Kidney epithelial cell (primary cell): ENCODE results near the gene PEX7. TPM values are rescaled to one million over a fixed set of nuclear protein-coding genes. Genes with fewer than 3 reads are reported as not detected.

ENCODE experiments used
- DNase-seq: peaks from one replicate; pipeline ENCODE4 v3.0.0-alpha.2; 2010; ENCODE audit warnings: low read depth
- H3K27me3 ChIP-seq: 2 replicates; pipeline ENCODE4 v1.6.0; 2011; ENCODE audit warnings: low read length; ENCODE audit not compliant: control insufficient read depth, insufficient read depth
- H3K36me3 ChIP-seq: 2 replicates; pipeline ENCODE4 v1.5.1; 2011; ENCODE audit warnings: low read length; ENCODE audit not compliant: control insufficient read depth, insufficient read depth
- H3K4me3 ChIP-seq: 2 replicates; pipeline ENCODE4 v1.5.1; 2011; ENCODE audit warnings: low read depth, mild to moderate bottlenecking, control low read depth, low read length
- total RNA-seq: library from RNA; depleted of rRNA; stranded (reverse); fragments of >200 nt; gene quantifications from 2 replicates; pipeline ENCODE4 v1.2.3, GENCODE V29; 2015
- TF ChIP-seq, protein P1 (sequence below): IDR thresholded peaks from 2 replicates; pipeline ENCODE4 v1.5.1; 2011; ENCODE audit warnings: mild to moderate bottlenecking, moderate library complexity, low read length, control low read depth, inconsistent platforms; ENCODE audit not compliant: insufficient read depth, poor library complexity, severe bottlenecking

Gene PEX7
- total RNA-seq, 1 donor from 2014 or later: 17.8 TPM

DNA sequence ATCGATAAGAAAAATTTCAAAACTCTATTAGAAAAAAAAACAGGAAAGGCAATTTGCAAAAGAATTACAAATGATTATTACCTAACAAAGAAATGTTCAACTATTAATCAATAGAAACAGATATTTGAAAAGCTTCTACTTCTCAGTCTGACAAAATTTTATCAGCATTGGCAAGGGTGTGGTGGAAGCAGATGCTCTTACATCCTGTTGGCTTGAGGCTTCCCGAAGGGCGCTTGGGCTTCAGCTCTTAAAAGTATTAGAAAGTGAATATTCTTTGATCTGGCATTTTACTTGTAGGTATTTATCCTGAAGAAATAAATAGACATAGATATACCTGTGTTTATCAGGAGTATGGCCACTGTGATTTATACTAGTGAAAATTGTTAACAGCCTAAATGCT lies 138.4 kb downstream of the PEX7 start:
- H3K36me3 ChIP-seq: no peaks in the 10 kb centered on the region
- no peaks in the 10 kb centered on the region for H3K27me3 ChIP-seq
- no peak for DNase-seq
- no peak overlapping the region for H3K4me3 ChIP-seq
- TF ChIP-seq, protein P1, sequence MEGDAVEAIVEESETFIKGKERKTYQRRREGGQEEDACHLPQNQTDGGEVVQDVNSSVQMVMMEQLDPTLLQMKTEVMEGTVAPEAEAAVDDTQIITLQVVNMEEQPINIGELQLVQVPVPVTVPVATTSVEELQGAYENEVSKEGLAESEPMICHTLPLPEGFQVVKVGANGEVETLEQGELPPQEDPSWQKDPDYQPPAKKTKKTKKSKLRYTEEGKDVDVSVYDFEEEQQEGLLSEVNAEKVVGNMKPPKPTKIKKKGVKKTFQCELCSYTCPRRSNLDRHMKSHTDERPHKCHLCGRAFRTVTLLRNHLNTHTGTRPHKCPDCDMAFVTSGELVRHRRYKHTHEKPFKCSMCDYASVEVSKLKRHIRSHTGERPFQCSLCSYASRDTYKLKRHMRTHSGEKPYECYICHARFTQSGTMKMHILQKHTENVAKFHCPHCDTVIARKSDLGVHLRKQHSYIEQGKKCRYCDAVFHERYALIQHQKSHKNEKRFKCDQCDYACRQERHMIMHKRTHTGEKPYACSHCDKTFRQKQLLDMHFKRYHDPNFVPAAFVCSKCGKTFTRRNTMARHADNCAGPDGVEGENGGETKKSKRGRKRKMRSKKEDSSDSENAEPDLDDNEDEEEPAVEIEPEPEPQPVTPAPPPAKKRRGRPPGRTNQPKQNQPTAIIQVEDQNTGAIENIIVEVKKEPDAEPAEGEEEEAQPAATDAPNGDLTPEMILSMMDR: no peak

GRCh38 chr6:136961848-136962247 lies 139.5 kb downstream of the PEX7 start:
- DNase-seq: no peak
- no peaks in the 10 kb centered on the region for H3K27me3 ChIP-seq
- TF ChIP-seq, protein P1: no peak

DNA sequence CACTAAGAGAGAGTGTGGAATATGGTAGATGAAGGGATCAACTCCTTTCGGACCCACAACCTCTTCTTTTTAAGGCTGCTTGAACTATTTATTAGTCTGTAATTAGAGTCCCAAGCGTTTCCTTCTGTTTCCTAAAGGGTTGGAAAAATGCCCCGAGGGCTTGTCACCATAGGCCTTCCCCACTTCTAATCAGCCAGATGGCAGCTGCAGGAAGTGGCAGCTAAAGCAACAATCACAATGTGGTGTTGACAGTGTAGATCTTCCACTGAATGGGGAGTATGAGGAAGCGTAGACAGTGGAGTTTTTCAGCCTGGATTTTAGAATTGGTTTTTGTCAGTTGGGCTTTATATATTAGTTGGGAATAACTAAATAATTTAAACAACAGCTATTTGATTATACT lies 140.3 kb downstream of the PEX7 start:
- no peaks in the 10 kb centered on the region for H3K27me3 ChIP-seq
- DNase-seq: no peak
- H3K4me3 ChIP-seq: no peak overlapping the region

More at GRCh38 chr6:136961848-136962247, 139.5 kb downstream of the PEX7 start:
- Histone ChIP-seq H3K4me3 (no peak overlapping the region), H3K36me3 (no peaks in the 10 kb centered on the region)

GRCh38 chr6:136963259-136963658 lies 140.9 kb downstream of the PEX7 start:
- DNase-seq: no peak
- Histone ChIP-seq H3K36me3 (no peaks in the 10 kb centered on the region), H3K27me3 (no peaks in the 10 kb centered on the region), H3K4me3 (no peak overlapping the region)
- TF ChIP-seq, protein P1: no peak

More for the DNA sequence above, 140.3 kb downstream of the PEX7 start:
- TF ChIP-seq, protein P1: no peak
- H3K36me3 ChIP-seq: no peaks in the 10 kb centered on the region

Other genes with a start within 250 kb of the PEX7 start
- 5.7 TPM in 2 replicates for gene MAP3K5, start 30.1 kb upstream of the PEX7 start, total RNA-seq
- not detected in 2 replicates for gene SLC35D3, start 99.7 kb downstream of the PEX7 start, total RNA-seq
- gene IL20RA, start 222.4 kb downstream of the PEX7 start, total RNA-seq: 0.46 and 0.89 TPM in 2 replicates